ENCODE data around the gene FAP. TPM values are rescaled to one million over a fixed set of nuclear protein-coding genes. Genes with fewer than 3 reads are reported as not detected.

Gene FAP
- total and polyA plus RNA-seq, 2 of the 4 experiments (the other 2 are of a cell fraction) = 71.0 to 95.0 TPM

DNA sequence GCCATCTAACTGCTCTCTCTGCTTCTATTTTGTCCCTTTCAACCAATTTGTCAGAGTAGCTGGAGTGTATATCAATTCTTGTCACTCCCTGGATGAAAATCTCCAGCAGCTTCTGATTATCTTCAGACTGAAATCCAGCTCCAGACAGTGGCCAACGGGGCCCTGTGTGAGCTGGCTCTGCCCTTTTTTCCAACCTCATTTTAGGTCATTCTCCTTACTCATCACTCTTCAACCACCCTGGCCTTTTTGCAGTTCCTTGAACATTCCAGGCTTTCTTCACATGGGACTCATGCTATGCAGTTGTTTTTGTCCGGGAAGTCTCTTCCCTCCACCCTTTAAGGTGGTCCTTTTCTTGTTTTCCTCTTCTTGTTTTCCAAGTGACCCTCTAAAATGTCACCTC, 15.4 kb upstream of the FAP start:
- intact Hi-C loops (cut with micrococcal nuclease) = no loop called here
- H3K23ac ChIP-seq (ENCODE audit: low read depth, low read length) = no peak overlapping the region
- H3K79me1 ChIP-seq (ENCODE audit: low read depth in 1 of 2, low read length in 2 of 2) = no peaks in the 10 kb centered on the region
- ChIA-PET CTCF (interaction anchor here (0.6 kb wide), 1 partner anchor 308 kb away, joined by 4 read pairs; no protein-coding TSS in a partner anchor), POLR2A (ENCODE audit: unreplicated experiment) (no interaction called here)
- ATAC-seq (ENCODE audit: low read depth) (peak; percentile 31; the same call in 1 of the 2 replicates), DNase-seq (peak; percentile 49)
- H2AK9ac ChIP-seq (replicated peaks; ENCODE audit: low read depth, low read length, poor library complexity) = no peak overlapping the region
- no peak overlapping the region for H3K4me2 ChIP-seq (ENCODE audit: low read depth, low read length)
- H3K4ac ChIP-seq (ENCODE audit: low read depth, low read length) = 0 out of 2 replicates have a peak overlapping the region, but pooled peaks have one; percentile 21
- H4K20me1 ChIP-seq (ENCODE audit: insufficient read depth, low read length) = no peaks in the 10 kb centered on the region
- peak overlapping the region; percentile 53; the same call in 1 of the 2 replicates for H3K18ac ChIP-seq (ENCODE audit: low read depth, low read length)
- no peak overlapping the region for H3K56ac ChIP-seq (ENCODE audit: extremely low read depth, insufficient read depth, low read length)
- no peaks in the 10 kb centered on the region; the same call in 1 of the 2 replicates for H3K9me3 ChIP-seq (ENCODE audit: control insufficient read depth, insufficient read depth, low read length)
- no peak for TF ChIP-seq FOS (IDR thresholded peaks at IDR 0.05; ENCODE audit: low read depth, low read length)
- TF ChIP-seq POLR2A (IDR thresholded peaks at IDR 0.05; ENCODE audit: low read depth, low read length) = no peak
- TF ChIP-seq MAFK (IDR thresholded peaks at IDR 0.05; ENCODE audit: low read depth, low read length) = 0 out of 2 replicates have a peak, but pooled peaks have one; percentile 6
- TF ChIP-seq NFE2L2 (IDR thresholded peaks at IDR 0.05; ENCODE audit: low read depth, low read length) = no peak
- TF ChIP-seq, protein P1, sequence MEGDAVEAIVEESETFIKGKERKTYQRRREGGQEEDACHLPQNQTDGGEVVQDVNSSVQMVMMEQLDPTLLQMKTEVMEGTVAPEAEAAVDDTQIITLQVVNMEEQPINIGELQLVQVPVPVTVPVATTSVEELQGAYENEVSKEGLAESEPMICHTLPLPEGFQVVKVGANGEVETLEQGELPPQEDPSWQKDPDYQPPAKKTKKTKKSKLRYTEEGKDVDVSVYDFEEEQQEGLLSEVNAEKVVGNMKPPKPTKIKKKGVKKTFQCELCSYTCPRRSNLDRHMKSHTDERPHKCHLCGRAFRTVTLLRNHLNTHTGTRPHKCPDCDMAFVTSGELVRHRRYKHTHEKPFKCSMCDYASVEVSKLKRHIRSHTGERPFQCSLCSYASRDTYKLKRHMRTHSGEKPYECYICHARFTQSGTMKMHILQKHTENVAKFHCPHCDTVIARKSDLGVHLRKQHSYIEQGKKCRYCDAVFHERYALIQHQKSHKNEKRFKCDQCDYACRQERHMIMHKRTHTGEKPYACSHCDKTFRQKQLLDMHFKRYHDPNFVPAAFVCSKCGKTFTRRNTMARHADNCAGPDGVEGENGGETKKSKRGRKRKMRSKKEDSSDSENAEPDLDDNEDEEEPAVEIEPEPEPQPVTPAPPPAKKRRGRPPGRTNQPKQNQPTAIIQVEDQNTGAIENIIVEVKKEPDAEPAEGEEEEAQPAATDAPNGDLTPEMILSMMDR (conservative IDR thresholded peaks at IDR 0.05; ENCODE audit: low read depth, low read length) = no peak
- peak overlapping the region; percentile 28 for H2BK5ac ChIP-seq (ENCODE audit: low read depth, low read length, poor library complexity, severe bottlenecking)
- H3K4me3 ChIP-seq (ENCODE audit: insufficient read depth, low read depth, low read length) = no peak overlapping the region
- H3K27me3 ChIP-seq (ENCODE audit: control insufficient read depth, insufficient read depth, low read length) = no peaks in the 10 kb centered on the region
- H2AK5ac ChIP-seq (ENCODE audit: low read depth, low read length) = peak overlapping the region; percentile 20; the same call in 1 of the 2 replicates
- H3K14ac ChIP-seq (replicated peaks; ENCODE audit: low read depth, low read length) = peak overlapping the region; percentile 34; the same call in 1 of the 2 replicates
- peak overlapping the region; percentile 45; the same call in 1 of the 3 replicates for H2BK15ac ChIP-seq (ENCODE audit: low read depth, low read length)
- H2AFZ ChIP-seq (replicated peaks; ENCODE audit: low read length, poor library complexity) = peak overlapping the region; percentile 35
- peaks cover 4% of the 10 kb centered on the region for H3K4me1 ChIP-seq (ENCODE audit: control insufficient read depth, insufficient read depth, low read length)
- H4K91ac ChIP-seq (ENCODE audit: insufficient read depth, low read depth, low read length) = no peak overlapping the region
- H4K5ac ChIP-seq (ENCODE audit: low read depth, low read length) = peak overlapping the region; percentile 15; the same call in 1 of the 2 replicates
- peak overlapping the region; percentile 2; the same call in 1 of the 2 replicates for H2BK20ac ChIP-seq (ENCODE audit: low read depth, low read length)
- peak overlapping the region in 1 of 2 experiments; percentile 39; a peak in 1 of 4 replicates for H4K8ac ChIP-seq (ENCODE audit: low read depth in 2 of 2, low read length in 2 of 2)
- dilution Hi-C loops (cut with HindIII; ENCODE audit: low sequenced_read_pairs, unreplicated experiment) = no loop called here
- H3K9me1 ChIP-seq (ENCODE audit: insufficient read depth, low read length) = no peaks in the 10 kb centered on the region; the same call in 1 of the 2 replicates
- in situ Hi-C loops (cut with MboI; ENCODE audit: low sequenced_read_pairs) = no loop called here
- WGBS, 2 experiments (ENCODE audit: extremely low coverage in 2 of 2, insufficient read length in 1 of 2) = 50% methylated on average over 2 of the region's 2 CpGs; no CpG with 5 or more reads in 1 of the 2 experiments
- BruUV-seq (replicated peaks) = no TSS peak
- no peak overlapping the region for H3K9ac ChIP-seq (ENCODE audit: low read depth, low read length)
- no peaks in the 10 kb centered on the region for H3K36me3 ChIP-seq (ENCODE audit: control insufficient read depth, insufficient read depth, low read length)
- peak overlapping the region; percentile 17; the same call in 1 of the 2 replicates for H2BK120ac ChIP-seq (ENCODE audit: low read depth, low read length)
- H3K27ac ChIP-seq (ENCODE audit: insufficient read depth, low read length) = no peak overlapping the region

Measured in IMR-90 (cell line).